Cerebellar cortex (tissue), 1 donor: ENCODE measurements around the gene PARD3B.
"Not testable (repeated sequence)": the region's sequence is repeated elsewhere in the genome, so short reads cannot be mapped to it uniquely, and the experiment has no call there.

ENCODE experiments used
- DNase-seq: peaks from one replicate; pipeline ENCODE4 v3.0.0-alpha.2; 2015; ENCODE audit warnings: low spot score

Gene PARD3B

DNA sequence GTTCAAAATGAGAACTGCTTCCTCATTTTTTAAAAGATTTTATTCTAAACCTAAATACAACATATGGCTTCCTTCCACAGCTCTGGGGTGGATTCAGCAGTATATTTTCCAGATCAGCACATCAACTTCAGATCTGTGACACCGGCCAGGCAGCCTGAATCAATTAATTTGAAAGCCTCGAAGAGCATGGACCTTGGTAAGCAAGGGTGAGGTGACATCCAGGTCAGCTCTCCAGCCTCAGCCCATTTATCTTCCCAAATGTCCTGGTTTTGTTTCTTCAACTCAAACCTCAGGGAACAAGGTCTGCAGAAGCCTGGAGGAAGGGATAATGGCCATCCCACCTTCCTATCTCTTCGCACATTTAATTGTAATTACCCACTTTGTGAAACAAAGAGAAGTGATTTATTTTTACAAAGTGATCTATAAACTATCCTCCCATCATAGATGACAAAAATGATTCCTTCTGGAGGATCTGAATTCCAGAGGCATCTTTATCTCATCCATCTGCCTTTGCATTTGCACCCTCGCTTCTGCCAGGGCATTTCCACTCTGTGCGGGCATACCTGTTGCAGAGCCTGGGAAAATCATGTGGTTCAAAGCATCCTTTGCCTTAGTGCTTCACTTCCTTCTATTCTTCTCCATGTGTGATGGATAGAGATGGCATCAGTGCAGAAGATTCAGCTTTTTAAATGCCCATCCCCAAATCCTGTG lies 648.0 kb downstream of the PARD3B start:
- DNase-seq: no peak

DNA sequence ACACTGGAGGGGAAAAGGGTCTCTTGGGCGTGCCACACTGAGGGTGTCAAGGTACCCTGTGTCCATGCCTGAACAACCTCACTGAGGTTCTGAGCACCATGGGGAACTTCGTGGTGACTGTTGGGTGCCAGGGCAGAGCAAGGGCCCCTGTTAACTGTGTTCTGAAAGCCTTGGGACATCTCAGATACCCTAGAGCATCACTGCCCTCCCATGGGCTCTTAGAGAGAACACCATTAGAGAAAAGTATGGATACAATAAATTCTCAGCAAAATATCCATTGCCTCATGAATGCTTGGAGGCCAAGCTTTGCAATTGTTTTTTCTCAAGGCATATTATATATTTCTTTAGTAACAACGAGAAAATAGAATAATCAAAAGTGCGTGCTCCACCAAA lies 648.6 kb downstream of the PARD3B start:
- DNase-seq: no peak

DNA sequence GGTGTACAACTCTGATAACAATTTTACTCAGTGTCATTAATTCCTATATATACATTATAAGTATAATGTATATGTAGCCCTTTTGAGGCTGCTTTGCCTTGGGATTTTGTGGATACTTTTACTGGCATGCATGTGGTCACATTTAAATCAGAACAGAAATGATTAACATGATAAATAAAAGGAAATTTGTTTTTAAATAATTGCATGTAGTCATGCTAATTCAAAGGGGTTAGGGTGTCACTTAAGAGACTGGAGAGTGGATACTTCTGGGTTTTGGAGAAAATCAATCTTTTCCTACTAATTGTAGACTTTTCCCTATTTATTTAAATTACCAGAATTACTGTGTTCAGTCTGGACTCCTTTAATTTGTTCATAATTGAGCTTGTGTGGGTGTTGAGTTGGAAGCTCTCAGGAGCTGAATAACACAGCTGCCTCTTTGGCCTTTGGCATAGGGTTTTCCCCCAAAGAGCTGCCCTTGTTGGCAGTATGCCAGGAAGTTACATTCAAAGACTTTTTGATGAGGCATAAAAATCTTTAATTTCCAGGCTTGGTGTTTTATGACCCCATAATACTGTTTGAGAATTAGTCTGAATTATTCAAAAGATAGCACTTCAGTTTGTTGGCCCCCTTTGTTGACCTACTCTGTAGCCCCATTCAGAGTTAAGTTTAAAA lies 652.3 kb downstream of the PARD3B start:
- DNase-seq: no peak

GRCh38 chr2:205198140-205198525 lies 652.9 kb downstream of the PARD3B start:
- DNase-seq: no peak

DNA sequence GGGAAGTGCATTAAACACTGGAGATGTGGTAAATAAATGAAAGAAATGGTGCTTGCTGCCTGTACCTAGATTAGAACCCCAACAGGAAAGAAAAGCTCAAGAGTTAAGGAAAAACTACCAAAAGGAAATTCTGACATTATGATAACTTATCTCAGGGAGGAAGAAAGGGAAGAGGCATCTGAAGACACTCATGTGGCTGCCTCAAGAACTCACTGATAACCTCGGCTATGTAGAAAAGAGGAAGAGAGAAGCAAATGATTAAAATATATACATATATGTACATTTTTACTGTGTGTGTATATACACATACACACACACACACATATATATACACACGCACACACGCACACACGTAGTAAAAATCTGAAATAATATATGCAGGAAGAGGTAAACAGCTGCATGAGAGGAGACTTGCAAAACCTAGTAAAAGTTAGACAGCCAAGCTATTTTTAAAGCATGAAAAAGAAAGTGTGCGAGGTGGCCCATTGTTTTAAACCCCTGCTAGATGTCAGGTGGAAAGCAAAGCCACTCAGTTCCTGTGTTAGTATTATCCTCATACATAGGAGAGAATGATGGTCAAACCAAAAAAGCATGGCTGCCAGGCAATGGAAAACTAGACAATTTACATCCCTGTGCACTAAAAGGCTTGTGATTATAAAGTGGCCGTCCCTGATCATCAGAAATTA lies 654.0 kb downstream of the PARD3B start:
- DNase-seq: no peak

DNA sequence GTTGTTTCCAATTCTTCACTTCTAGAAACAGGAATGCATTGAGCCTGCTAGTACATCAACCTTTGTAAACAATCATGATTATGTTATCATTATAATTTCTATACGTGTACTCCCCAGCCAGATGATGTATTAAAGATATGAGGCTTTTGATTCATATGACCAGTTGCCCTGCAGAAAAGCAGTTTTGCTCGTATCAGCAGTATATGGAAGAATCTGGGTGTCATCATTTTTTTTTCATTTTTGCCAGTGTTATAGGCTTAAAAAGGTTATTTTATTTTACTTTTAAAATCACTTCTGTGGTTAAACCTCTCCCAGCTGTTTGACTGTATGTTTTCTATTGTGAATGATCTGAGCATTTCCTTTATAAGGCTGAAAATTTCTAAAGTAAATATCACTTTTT lies 665.2 kb downstream of the PARD3B start:
- DNase-seq: no peak

GRCh38 chr2:205212357-205212756 lies 667.1 kb downstream of the PARD3B start:
- DNase-seq: no peak

GRCh38 chr2:205216092-205216491 lies 670.8 kb downstream of the PARD3B start:
- no peak for DNase-seq

DNA sequence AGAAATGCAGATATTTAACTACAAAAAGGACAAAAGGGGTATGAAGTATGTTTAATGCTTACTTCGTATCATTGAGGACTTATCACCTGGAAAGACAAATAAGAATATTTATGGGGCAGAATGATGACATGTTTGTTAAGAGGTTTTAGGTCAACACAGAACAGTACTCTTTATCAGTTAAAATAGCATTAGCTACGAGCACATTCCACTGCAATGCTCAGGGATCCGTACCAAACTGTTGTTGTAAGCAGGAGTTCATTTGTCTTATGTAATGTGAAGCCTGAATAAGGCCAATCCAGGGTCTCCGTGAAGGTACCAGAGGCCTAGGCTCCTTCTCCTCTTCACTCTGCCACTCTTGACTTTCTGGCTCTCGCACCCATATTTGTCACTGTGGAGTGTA lies 671.3 kb downstream of the PARD3B start:
- no peak for DNase-seq

GRCh38 chr2:205217004-205217403 lies 671.7 kb downstream of the PARD3B start:
- DNase-seq: no peak

GRCh38 chr2:205218056-205218455 lies 672.8 kb downstream of the PARD3B start:
- DNase-seq: no peak

DNA sequence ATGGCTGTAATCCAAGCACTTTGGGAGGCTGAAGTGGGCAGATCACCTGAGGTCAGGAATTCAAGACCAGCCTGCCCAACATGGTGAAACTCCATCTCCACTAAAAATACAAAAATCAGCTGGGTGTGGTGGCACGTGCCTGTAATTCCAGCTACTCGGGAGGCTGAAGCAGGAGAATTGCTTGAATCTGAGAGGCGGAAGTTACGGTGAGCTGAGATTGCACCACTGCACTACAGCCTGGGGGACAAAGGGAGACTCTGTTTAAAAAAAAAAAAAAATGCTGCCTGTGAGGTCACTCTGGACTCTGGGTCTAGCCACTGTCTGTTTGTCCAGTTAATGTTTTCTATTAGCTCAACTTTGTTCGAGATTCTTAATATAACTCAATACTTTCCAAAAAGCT lies 673.5 kb downstream of the PARD3B start:
- DNase-seq: not testable (repeated sequence)

DNA sequence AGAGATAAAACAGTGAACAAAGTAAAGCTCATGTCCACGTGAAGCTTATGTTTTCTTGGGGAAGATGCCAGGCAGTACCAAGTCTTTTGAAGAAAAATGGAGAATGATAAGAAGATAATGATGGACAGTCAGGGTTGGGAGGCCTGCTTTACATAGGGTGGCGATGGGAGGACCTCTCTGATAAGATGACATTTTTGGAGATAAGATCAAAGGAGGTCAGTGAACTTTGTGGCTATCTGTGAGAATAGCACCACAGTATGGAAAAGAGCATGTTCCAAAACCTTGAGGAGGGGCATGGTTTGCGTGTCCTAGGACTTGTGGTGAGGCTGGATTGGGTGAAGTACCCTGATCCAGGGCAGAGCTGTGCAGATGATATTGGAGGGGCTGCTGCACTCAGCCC lies 675.3 kb downstream of the PARD3B start:
- no peak for DNase-seq

- no peak for DNase-seq
Observed at GRCh38 chr2:205232086-205232485, 686.8 kb downstream of the PARD3B start.

GRCh38 chr2:205235434-205235833 lies 690.2 kb downstream of the PARD3B start:
- no peak for DNase-seq

- DNase-seq: no peak
Observed at GRCh38 chr2:205237524-205237923, 692.2 kb downstream of the PARD3B start.

DNA sequence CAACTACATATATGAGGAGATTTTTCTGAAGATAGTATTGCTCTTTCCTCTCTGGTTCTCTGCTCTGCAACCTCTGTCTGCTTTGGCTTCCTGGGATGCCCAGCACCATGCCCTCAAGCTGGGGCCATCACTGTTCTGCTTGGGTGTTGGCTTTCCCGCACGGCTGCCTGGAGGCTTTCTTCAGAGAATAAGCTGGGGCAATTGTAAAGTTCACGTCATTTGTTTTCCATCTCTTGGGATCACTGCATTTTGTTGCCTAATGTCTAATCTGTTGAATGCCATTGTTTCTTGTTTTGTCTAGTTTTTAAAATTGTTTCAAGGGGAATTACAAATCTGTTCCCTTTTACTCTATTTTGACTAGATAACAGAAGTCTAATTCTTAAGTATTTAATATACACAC lies 699.7 kb downstream of the PARD3B start:
- DNase-seq: no peak

DNA sequence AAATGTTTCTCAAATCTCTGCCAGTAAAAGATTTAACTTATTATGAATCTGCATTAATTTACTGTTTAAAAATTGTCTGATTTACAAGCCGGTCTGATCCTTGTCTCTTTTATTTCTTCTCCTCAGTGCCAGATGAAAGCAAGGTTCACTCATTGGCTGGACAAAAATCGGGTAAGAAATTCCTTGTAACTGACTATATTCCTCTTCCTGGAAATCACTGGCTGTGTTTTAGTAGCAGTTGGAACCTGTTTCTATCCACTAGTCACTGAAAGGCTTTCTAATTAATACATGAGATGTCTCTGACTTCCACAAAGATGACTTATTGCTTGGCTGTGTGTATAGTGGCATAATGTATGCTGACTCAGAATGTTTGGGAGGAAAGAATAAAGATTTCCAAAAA lies 700.4 kb downstream of the PARD3B start:
- DNase-seq: no peak

- DNase-seq: no peak
Observed at GRCh38 chr2:205259121-205259520, 713.8 kb downstream of the PARD3B start.

DNA sequence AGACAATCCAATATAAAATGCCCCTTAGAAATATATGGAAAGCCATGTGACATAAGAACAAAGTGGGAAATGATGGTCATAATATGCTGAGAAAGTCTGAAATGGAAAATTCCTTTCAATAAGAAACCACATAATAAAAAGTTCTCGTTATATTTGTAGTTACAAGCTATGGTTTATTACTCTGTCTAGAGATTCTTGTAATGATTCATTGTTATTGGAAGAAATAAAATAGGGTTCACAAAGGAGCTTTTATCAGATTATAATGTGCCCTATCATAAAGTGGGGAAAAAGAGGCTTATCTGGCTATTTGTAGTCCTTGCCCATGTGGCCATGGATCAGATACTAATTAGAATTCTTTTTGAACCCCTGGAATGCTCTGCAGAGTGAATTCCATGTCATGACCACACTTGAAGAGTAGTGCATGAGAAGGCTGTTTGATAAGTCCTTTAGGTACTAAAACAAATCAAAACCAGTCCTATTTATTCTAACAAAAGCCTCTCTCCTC lies 716.3 kb downstream of the PARD3B start:
- no peak for DNase-seq

DNA sequence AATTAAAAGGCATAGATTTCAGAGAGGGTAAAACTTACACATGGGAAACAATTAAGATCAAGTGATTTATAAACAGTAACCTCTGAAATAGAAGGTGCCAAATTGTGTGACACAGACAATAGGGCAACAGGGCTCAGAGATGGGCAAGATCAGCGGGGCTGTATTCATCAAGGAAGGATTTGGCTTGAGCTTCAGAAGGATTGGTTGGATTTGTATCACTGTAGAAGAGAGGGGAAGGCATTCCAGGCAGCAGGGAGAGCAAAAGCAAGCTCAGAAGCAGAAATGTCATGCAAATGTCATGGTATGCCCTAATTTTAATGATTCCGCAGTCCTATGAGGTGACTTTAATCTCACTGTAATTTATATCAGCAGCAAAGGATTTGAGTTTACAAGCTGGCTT lies 722.0 kb downstream of the PARD3B start:
- DNase-seq: no peak

DNA sequence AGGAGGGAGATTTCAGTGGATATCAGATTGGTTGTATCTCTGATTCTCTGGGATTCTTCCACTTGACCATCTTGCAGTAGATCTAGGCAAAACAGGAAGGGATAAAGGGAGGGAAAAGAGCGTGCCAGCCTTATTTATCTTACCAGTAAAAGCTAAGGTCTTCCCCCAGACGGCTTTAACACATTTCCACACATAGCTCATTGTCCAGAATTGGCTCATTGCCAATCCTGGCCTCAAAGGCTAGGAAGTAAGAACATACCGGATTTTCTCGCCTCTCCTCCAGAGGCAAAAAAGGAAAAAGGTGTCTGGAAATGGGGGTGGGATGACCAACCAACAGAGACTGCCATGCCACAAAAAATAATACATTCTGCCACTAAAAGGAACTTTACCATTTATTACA lies 725.4 kb downstream of the PARD3B start:
- no peak for DNase-seq

- DNase-seq: no peak
Observed at GRCh38 chr2:205273148-205273547, 727.9 kb downstream of the PARD3B start.
